ENCODE measurements around the gene MARCO.
"Not testable (repeated sequence)": the region's sequence is repeated elsewhere in the genome, so short reads cannot be mapped to it uniquely, and the experiment has no call there.

Gene MARCO

GRCh38 chr2:118988706-118989105 lies 46.7 kb downstream of the MARCO start:
- WGBS (ENCODE audit: insufficient coverage, insufficient read length): no CpG with 5 or more reads among the region's 5 CpGs
- H3K27ac ChIP-seq (ENCODE audit: low read length): no peak overlapping the region

GRCh38 chr2:118989481-118989880 lies 47.5 kb downstream of the MARCO start:
- no peak overlapping the region for H3K27ac ChIP-seq (ENCODE audit: low read length)
- WGBS (ENCODE audit: insufficient coverage, insufficient read length): no CpG with 5 or more reads among the region's 2 CpGs
- H3K36me3 ChIP-seq (ENCODE audit: control insufficient read depth, insufficient read depth, low read length): no peaks in the 10 kb centered on the region
- no peaks in the 10 kb centered on the region for H3K9me3 ChIP-seq (ENCODE audit: control insufficient read depth, insufficient read depth, low read length)
- no peak overlapping the region for H3K4me3 ChIP-seq (ENCODE audit: low read length)
- no peaks in the 10 kb centered on the region for H3K27me3 ChIP-seq (ENCODE audit: control insufficient read depth, insufficient read depth, low read length)
- DNase-seq (ENCODE audit: low read depth, low spot score): no peak
- H3K4me1 ChIP-seq (ENCODE audit: control insufficient read depth, insufficient read depth, low read length): no peaks in the 10 kb centered on the region

More at GRCh38 chr2:118988706-118989105, 46.7 kb downstream of the MARCO start:
- no peaks in the 10 kb centered on the region for H3K36me3 ChIP-seq (ENCODE audit: control insufficient read depth, insufficient read depth, low read length)
- H3K4me1 ChIP-seq (ENCODE audit: control insufficient read depth, insufficient read depth, low read length): no peaks in the 10 kb centered on the region
- H3K4me3 ChIP-seq (ENCODE audit: low read length): no peak overlapping the region
- H3K27me3 ChIP-seq (ENCODE audit: control insufficient read depth, insufficient read depth, low read length): no peaks in the 10 kb centered on the region
- H3K9me3 ChIP-seq (ENCODE audit: control insufficient read depth, insufficient read depth, low read length): no peaks in the 10 kb centered on the region
- DNase-seq (ENCODE audit: low read depth, low spot score): no peak

- Histone ChIP-seq H3K4me3 (ENCODE audit: low read length) (no peak overlapping the region), H3K36me3 (ENCODE audit: control insufficient read depth, insufficient read depth, low read length) (no peaks in the 10 kb centered on the region), H3K27ac (ENCODE audit: low read length) (no peak overlapping the region), H3K4me1 (ENCODE audit: control insufficient read depth, insufficient read depth, low read length) (no peaks in the 10 kb centered on the region), H3K27me3 (ENCODE audit: control insufficient read depth, insufficient read depth, low read length) (no peaks in the 10 kb centered on the region), H3K9me3 (ENCODE audit: control insufficient read depth, insufficient read depth, low read length) (no peaks in the 10 kb centered on the region)
- no CpG with 5 or more reads among the region's 10 CpGs for WGBS (ENCODE audit: insufficient coverage, insufficient read length)
- no peak for DNase-seq (ENCODE audit: low read depth, low spot score)
These were observed 49.0 kb downstream of the MARCO start for GRCh38 chr2:118990757-118991545.

GRCh38 chr2:118991554-118991953 lies 49.6 kb downstream of the MARCO start:
- Histone ChIP-seq H3K4me1 (ENCODE audit: control insufficient read depth, insufficient read depth, low read length) (no peaks in the 10 kb centered on the region), H3K27me3 (ENCODE audit: control insufficient read depth, insufficient read depth, low read length) (no peaks in the 10 kb centered on the region)
- DNase-seq (ENCODE audit: low read depth, low spot score): no peak

GRCh38 chr2:118992740-118993391 lies 50.9 kb downstream of the MARCO start:
- no CpG with 5 or more reads among the region's 13 CpGs for WGBS (ENCODE audit: insufficient coverage, insufficient read length)
- Histone ChIP-seq H3K27ac (ENCODE audit: low read length) (no peak overlapping the region), H3K27me3 (ENCODE audit: control insufficient read depth, insufficient read depth, low read length) (no peaks in the 10 kb centered on the region), H3K9me3 (ENCODE audit: control insufficient read depth, insufficient read depth, low read length) (no peaks in the 10 kb centered on the region), H3K4me1 (ENCODE audit: control insufficient read depth, insufficient read depth, low read length) (no peaks in the 10 kb centered on the region), H3K36me3 (ENCODE audit: control insufficient read depth, insufficient read depth, low read length) (no peaks in the 10 kb centered on the region), H3K4me3 (ENCODE audit: low read length) (no peak overlapping the region)
- DNase-seq (ENCODE audit: low read depth, low spot score): no peak

More at GRCh38 chr2:118991554-118991953, 49.6 kb downstream of the MARCO start:
- Histone ChIP-seq H3K27ac (ENCODE audit: low read length) (no peak overlapping the region), H3K4me3 (ENCODE audit: low read length) (no peak overlapping the region), H3K9me3 (ENCODE audit: control insufficient read depth, insufficient read depth, low read length) (no peaks in the 10 kb centered on the region), H3K36me3 (ENCODE audit: control insufficient read depth, insufficient read depth, low read length) (no peaks in the 10 kb centered on the region)
- WGBS (ENCODE audit: insufficient coverage, insufficient read length): no CpG with 5 or more reads among the region's 1 CpG

- no CpG with 5 or more reads among the region's 4 CpGs for WGBS (ENCODE audit: insufficient coverage, insufficient read length)
- Histone ChIP-seq H3K27me3 (ENCODE audit: control insufficient read depth, insufficient read depth, low read length) (no peaks in the 10 kb centered on the region), H3K27ac (ENCODE audit: low read length) (no peak overlapping the region), H3K4me1 (ENCODE audit: control insufficient read depth, insufficient read depth, low read length) (no peaks in the 10 kb centered on the region), H3K9me3 (ENCODE audit: control insufficient read depth, insufficient read depth, low read length) (no peaks in the 10 kb centered on the region), H3K4me3 (ENCODE audit: low read length) (no peak overlapping the region), H3K36me3 (ENCODE audit: control insufficient read depth, insufficient read depth, low read length) (no peaks in the 10 kb centered on the region)
- DNase-seq (ENCODE audit: low read depth, low spot score): no peak
These were observed 51.4 kb downstream of the MARCO start for GRCh38 chr2:118993392-118993752.

GRCh38 chr2:118994172-118994700 lies 52.2 kb downstream of the MARCO start:
- no peak overlapping the region for H3K27ac ChIP-seq (ENCODE audit: low read length)

GRCh38 chr2:118994778-118995177 lies 52.8 kb downstream of the MARCO start:
- DNase-seq (ENCODE audit: low read depth, low spot score): no peak
- Histone ChIP-seq H3K27me3 (ENCODE audit: control insufficient read depth, insufficient read depth, low read length) (no peaks in the 10 kb centered on the region), H3K4me3 (ENCODE audit: low read length) (no peak overlapping the region), H3K36me3 (ENCODE audit: control insufficient read depth, insufficient read depth, low read length) (no peaks in the 10 kb centered on the region), H3K4me1 (ENCODE audit: control insufficient read depth, insufficient read depth, low read length) (no peaks in the 10 kb centered on the region), H3K9me3 (ENCODE audit: control insufficient read depth, insufficient read depth, low read length) (no peaks in the 10 kb centered on the region), H3K27ac (ENCODE audit: low read length) (no peak overlapping the region)
- no CpG with 5 or more reads among the region's 2 CpGs for WGBS (ENCODE audit: insufficient coverage, insufficient read length)

More at GRCh38 chr2:118994172-118994700, 52.2 kb downstream of the MARCO start:
- Histone ChIP-seq H3K27me3 (ENCODE audit: control insufficient read depth, insufficient read depth, low read length) (no peaks in the 10 kb centered on the region), H3K36me3 (ENCODE audit: control insufficient read depth, insufficient read depth, low read length) (no peaks in the 10 kb centered on the region), H3K4me1 (ENCODE audit: control insufficient read depth, insufficient read depth, low read length) (no peaks in the 10 kb centered on the region), H3K4me3 (ENCODE audit: low read length) (no peak overlapping the region), H3K9me3 (ENCODE audit: control insufficient read depth, insufficient read depth, low read length) (no peaks in the 10 kb centered on the region)
- DNase-seq (ENCODE audit: low read depth, low spot score): no peak
- WGBS (ENCODE audit: insufficient coverage, insufficient read length): no CpG with 5 or more reads among the region's 14 CpGs

GRCh38 chr2:119003856-119004255 lies 61.9 kb downstream of the MARCO start:
- WGBS (ENCODE audit: insufficient coverage, insufficient read length): no CpG with 5 or more reads among the region's 4 CpGs

GRCh38 chr2:119004602-119005001 lies 62.6 kb downstream of the MARCO start:
- no peaks in the 10 kb centered on the region for H3K27me3 ChIP-seq (ENCODE audit: control insufficient read depth, insufficient read depth, low read length)
- WGBS (ENCODE audit: insufficient coverage, insufficient read length): no CpG with 5 or more reads among the region's 3 CpGs
- H3K36me3 ChIP-seq (ENCODE audit: control insufficient read depth, insufficient read depth, low read length): no peaks in the 10 kb centered on the region
- no peak overlapping the region for H3K4me3 ChIP-seq (ENCODE audit: low read length)
- H3K4me1 ChIP-seq (ENCODE audit: control insufficient read depth, insufficient read depth, low read length): no peaks in the 10 kb centered on the region
- no peak overlapping the region for H3K27ac ChIP-seq (ENCODE audit: low read length)
- peaks cover 1% of the 10 kb centered on the region; the same call in 1 of the 2 replicates for H3K9me3 ChIP-seq (ENCODE audit: control insufficient read depth, insufficient read depth, low read length)
- DNase-seq (ENCODE audit: low read depth, low spot score): no peak

More at GRCh38 chr2:119003856-119004255, 61.9 kb downstream of the MARCO start:
- H3K36me3 ChIP-seq (ENCODE audit: control insufficient read depth, insufficient read depth, low read length); H3K4me1 ChIP-seq (ENCODE audit: control insufficient read depth, insufficient read depth, low read length); H3K27me3 ChIP-seq (ENCODE audit: control insufficient read depth, insufficient read depth, low read length); H3K9me3 ChIP-seq (ENCODE audit: control insufficient read depth, insufficient read depth, low read length); H3K4me3 ChIP-seq (ENCODE audit: low read length); DNase-seq (ENCODE audit: low read depth, low spot score); H3K27ac ChIP-seq (ENCODE audit: low read length): not testable (repeated sequence)

Measured in iPS DF 6.9 (cell line).